ENCODE measurements around the gene R3HDM1. TPM values are rescaled to one million over a fixed set of nuclear protein-coding genes. Genes with fewer than 3 reads are reported as not detected.

R3HDM1 gene
- polyA plus RNA-seq, 3 donors = 35.6 to 39.0 (median 38.2) TPM

GRCh38 chr2:135744760-135745314 is 213.6 kb downstream of the R3HDM1 start:
- no peak for DNase-seq (ENCODE audit: extremely low read depth in 1 of 11, low read depth in 9 of 11, low spot score in 4 of 11)

DNA sequence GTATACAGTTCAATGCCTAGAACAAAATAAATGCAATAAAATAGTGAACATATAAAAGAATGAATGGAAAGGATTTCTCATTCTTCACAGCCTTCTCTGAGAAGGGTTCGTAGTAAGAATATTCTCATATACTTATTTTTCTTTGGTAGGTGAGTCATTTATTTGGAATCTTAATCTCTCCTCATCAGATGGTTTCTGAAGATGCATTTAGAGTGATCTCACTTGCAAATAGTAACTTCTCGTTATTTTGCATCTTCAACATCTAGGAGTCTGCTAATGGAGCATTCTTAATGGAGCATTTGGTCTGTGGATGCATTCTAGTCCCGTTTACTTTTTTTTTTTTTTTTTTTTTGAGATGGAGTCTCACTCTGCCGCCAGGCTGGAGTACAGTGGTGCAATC is 214.3 kb downstream of the R3HDM1 start:
- DNase-seq (ENCODE audit: extremely low read depth in 1 of 11, low read depth in 9 of 11, low spot score in 4 of 11) = no peak

GRCh38 chr2:135755573-135755972 is 224.3 kb downstream of the R3HDM1 start:
- no peak for DNase-seq (ENCODE audit: extremely low read depth in 1 of 11, low read depth in 9 of 11, low spot score in 4 of 11)

DNA sequence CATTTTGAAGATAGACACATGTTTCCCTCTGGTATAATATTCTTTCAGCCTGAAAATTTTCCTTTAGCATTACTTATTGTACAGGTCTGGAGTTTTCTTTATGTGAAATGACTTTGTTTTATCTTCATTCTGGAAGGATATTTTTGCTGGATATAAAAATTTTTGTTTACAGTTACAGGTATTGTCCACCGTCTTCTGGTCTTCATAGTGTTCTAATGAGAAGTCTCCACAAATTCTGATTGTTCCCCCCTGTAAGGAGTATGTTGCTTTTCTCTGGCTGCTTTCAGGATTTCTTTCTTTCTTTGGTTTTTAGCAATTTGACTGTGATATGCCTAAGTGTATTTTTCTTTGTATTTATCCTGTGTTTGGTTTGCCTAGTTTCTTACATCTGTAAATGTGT is 225.4 kb downstream of the R3HDM1 start:
- DNase-seq (ENCODE audit: extremely low read depth in 1 of 11, low read depth in 9 of 11, low spot score in 4 of 11) = no peak

- DNase-seq (ENCODE audit: extremely low read depth in 1 of 11, low read depth in 9 of 11, low spot score in 4 of 11) = no peak
Measured at GRCh38 chr2:135762022-135762421, 230.7 kb downstream of the R3HDM1 start.

GRCh38 chr2:135762530-135762929 is 231.2 kb downstream of the R3HDM1 start:
- DNase-seq (ENCODE audit: extremely low read depth in 1 of 11, low read depth in 9 of 11, low spot score in 4 of 11) = no peak

DNA sequence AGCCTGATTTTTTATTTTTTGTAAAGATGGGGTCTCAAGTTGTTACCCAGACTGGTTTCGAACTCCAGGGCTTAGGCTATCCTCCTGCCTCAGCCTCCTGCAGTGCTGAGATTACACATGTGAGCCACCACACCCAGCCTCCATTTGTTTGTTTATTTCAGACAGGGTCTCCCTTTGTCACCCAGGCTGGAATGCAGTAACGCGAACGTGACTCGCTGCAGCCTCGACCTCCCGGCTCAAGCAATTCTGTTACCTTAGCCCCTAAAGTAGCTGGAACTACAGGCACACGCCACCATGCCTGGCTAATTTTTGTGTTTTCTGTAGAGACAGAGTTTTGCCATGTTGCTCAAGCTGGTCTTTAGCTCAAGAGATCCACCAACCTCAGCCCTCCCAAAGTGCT is 237.6 kb downstream of the R3HDM1 start:
- no peak for DNase-seq (ENCODE audit: extremely low read depth in 1 of 11, low read depth in 9 of 11, low spot score in 4 of 11)

DNA sequence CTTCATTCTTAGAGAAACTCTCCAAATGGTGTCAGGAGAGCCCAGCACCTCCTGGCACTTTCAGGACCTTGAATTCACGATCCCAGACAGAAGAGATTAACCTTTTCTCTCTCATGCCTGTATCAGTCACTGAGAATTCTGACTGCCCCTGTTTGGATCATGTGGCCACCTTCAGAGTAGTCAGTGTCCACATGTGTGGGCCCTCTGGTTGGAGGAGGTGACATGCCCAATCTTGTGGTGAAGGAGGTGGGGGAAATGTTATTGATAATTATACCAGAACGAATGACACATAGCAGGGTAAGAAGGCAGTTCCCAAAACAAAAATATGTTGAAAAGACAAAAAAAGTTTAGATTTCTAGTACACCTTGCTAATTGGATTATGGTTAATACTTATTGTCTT is 242.0 kb downstream of the R3HDM1 start:
- no peak for DNase-seq (ENCODE audit: extremely low read depth in 1 of 11, low read depth in 9 of 11, low spot score in 4 of 11)

DNA sequence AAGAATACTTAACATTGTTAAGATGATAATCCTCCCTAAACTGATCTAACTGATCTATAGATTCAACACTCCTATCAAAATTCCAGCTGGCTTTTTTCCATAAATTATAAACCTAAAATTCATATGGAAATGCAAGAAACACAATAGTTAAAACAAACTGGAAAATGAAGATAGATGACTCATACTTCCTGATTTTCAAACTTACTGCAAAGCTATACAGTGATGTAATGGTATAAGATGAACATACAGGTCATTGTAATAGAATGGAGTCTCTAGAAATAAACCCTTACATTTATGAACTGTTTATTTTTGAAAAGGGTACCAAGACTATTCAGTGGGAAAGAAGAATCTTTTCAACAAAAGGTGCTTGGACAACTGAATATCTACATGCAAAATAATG is 242.6 kb downstream of the R3HDM1 start:
- DNase-seq (ENCODE audit: extremely low read depth in 1 of 11, low read depth in 9 of 11, low spot score in 4 of 11) = no peak

Other genes with a start within 250 kb of the R3HDM1 start
- gene ZRANB3, start 266 bp upstream of the R3HDM1 start, polyA plus RNA-seq (ENCODE audit: insufficient read length in 3 of 3) = 10 to 100 TPM in 1 of 3 donors, 1 to 10 TPM in 2; 8.7 to 10.5 (median 8.8) TPM
- 100 to 1,000 TPM; 135 to 162 (median 150) TPM for gene UBXN4, start 210.4 kb downstream of the R3HDM1 start, polyA plus RNA-seq (ENCODE audit: insufficient read length in 3 of 3)

Measured in renal cortex interstitium (tissue), 11 donors.